RWPE2 (cell line): ENCODE results near the gene RHEB.

Experiments used
- ATAC-seq: fragments of 200-7000 bp; cut with Tn5 transposase; 3 replicates; pipeline ENCODE4 v1.9.1; 2021; ENCODE audit warnings: low read depth
- DNase-seq: peaks from one replicate; pipeline ENCODE4 v3.0.0-alpha.2; 2020; ENCODE audit warnings: low spot score
- H3K27ac ChIP-seq: fragments of 450-650 bp; 2 replicates; pipeline ENCODE4 v1.5.1; 2017; ENCODE audit warnings: mild to moderate bottlenecking; ENCODE audit not compliant: poor library complexity, severe bottlenecking
- H3K27me3 ChIP-seq: fragments of 250-450 bp; sonication (Bioruptor Pico); 2 replicates; pipeline ENCODE4 v1.5.1; 2021; ENCODE audit warnings: mild to moderate bottlenecking, moderate library complexity; ENCODE audit not compliant: insufficient read depth, poor library complexity, severe bottlenecking
- H3K36me3 ChIP-seq: fragments of 250-450 bp; sonication (Bioruptor Pico); 2 replicates; pipeline ENCODE4 v1.5.1; 2020; ENCODE audit warnings: low read depth, mild to moderate bottlenecking, moderate library complexity
- H3K4me1 ChIP-seq: fragments of 250-450 bp; sonication (Bioruptor Pico); 2 replicates; pipeline ENCODE4 v1.5.1; 2021; ENCODE audit warnings: mild to moderate bottlenecking, moderate library complexity; ENCODE audit not compliant: insufficient read depth, poor library complexity, severe bottlenecking
- H3K4me3 ChIP-seq: fragments of 250-450 bp; sonication (Bioruptor Pico); 2 replicates; pipeline ENCODE4 v1.5.1; 2021; ENCODE audit warnings: mild to moderate bottlenecking, moderate library complexity; ENCODE audit not compliant: severe bottlenecking
- H3K9me3 ChIP-seq: fragments of 250-450 bp; sonication (Bioruptor Pico); 2 replicates; pipeline ENCODE4 v1.5.1; 2021; ENCODE audit warnings: mild to moderate bottlenecking, moderate library complexity; ENCODE audit not compliant: severe bottlenecking
- CTCF ChIP-seq: fragments of 450-650 bp; IDR thresholded peaks from one replicate; pipeline ENCODE4 v1.5.1; 2017; ENCODE audit warnings: mild to moderate bottlenecking, moderate library complexity; ENCODE audit not compliant: poor library complexity, severe bottlenecking

RHEB gene

GRCh38 chr7:151518105-151518946 lies 1.4 kb downstream of the RHEB start:
- peak overlapping the region; percentile 91 for H3K27ac ChIP-seq
- DNase-seq: no peak
- H3K4me3 ChIP-seq: peak overlapping the region; percentile 100
- H3K36me3 ChIP-seq: peaks cover 8% of the 10 kb centered on the region
- H3K9me3 ChIP-seq: no peaks in the 10 kb centered on the region
- H3K4me1 ChIP-seq: no peaks in the 10 kb centered on the region
- peak; percentile 5; the same call in 1 of the 3 replicates for ATAC-seq
- TF ChIP-seq CTCF: no peak
- no peaks in the 10 kb centered on the region for H3K27me3 ChIP-seq

DNA sequence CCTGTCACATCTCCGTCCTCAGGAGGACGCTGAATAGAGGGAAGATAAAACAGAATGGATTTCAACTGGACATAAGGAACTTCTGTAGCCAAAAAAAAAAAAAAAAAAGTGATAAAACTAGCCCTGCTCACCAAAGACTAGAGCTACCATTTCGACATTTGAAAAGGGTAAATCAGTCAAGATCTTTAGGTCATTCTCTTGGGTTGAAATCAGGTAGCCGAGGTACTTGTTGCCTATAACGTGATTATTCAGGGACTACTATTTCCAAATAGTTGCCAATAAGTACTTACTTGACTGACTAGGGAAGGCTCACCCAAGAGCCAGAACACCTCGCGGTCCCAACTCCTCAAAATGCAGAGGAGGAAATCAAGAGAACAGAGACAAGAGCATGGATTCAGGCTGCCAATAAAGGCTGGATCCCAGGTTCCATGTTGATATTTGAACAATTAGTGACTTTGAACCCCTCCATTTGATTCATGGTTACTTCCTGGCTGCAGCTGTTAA lies 2.0 kb downstream of the RHEB start:
- H3K27ac ChIP-seq: peak overlapping the region; percentile 91
- ATAC-seq (no peak), DNase-seq (no peak)
- TF ChIP-seq CTCF: no peak
- H3K36me3 ChIP-seq: peaks cover 8% of the 10 kb centered on the region
- no peaks in the 10 kb centered on the region for H3K27me3 ChIP-seq
- H3K4me3 ChIP-seq: peak overlapping the region; percentile 100
- H3K9me3 ChIP-seq: no peaks in the 10 kb centered on the region
- H3K4me1 ChIP-seq: no peaks in the 10 kb centered on the region

DNA sequence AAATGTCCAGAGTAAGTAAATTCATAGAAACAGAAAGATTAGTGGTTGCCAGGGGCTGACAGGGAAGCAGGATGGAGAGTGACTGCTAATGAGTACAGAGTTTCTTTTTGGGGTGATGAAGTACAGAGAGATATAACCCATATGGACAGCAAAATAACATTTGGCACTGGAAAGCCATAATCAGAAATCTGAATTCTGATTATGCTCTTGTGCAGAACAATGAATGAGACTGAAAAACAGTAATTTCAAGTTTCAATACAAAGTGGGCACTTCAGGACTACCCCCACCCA lies 4.5 kb downstream of the RHEB start:
- no peak overlapping the region for H3K4me3 ChIP-seq
- H3K27me3 ChIP-seq: no peaks in the 10 kb centered on the region
- peaks cover 10% of the 10 kb centered on the region for H3K36me3 ChIP-seq
- no peak overlapping the region for H3K27ac ChIP-seq
- ATAC-seq: no peak
- no peak for DNase-seq
- no peaks in the 10 kb centered on the region for H3K9me3 ChIP-seq
- TF ChIP-seq CTCF: no peak
- H3K4me1 ChIP-seq: no peaks in the 10 kb centered on the region

DNA sequence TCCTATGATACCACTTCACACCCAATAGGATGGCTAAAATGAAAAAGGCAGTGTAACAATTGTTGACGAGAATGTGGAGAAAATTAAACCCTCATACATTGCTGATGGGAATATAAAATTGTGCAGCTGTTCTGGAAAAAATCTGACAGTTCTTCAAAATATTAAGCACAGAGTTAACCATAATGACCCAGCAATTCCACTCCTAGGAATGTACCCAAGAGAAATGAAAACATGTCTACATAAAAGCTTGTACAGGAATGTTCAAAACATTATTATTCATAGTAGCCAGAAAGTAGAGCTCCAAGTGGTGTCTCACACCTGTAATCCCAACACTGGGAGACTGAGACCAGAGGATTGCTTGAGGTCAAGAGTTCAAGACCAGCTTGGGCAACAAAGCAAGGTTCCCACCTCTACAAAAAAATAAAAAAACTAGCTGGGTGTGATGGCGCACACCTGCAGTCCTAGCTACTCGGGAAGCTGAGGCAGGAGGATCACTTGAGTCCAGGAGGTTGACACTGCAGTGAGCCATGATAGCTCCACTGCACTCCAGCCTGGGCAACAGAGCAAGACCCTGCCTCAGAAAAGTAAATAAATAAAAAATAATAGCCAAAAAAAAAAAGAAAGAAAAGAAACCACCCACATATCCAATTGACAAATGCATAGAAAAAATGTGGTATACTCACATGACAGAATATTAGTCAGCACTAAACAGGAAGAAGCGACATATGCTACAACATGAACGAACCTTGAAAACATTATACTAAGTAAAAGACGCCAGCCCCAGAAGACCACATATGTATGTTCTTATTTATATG lies 5.0 kb downstream of the RHEB start:
- peaks cover 10% of the 10 kb centered on the region for H3K36me3 ChIP-seq
- H3K27me3 ChIP-seq: no peaks in the 10 kb centered on the region
- no peak overlapping the region for H3K27ac ChIP-seq
- H3K4me3 ChIP-seq: no peak overlapping the region
- no peaks in the 10 kb centered on the region for H3K4me1 ChIP-seq
- DNase-seq (no peak), ATAC-seq (no peak)
- no peaks in the 10 kb centered on the region for H3K9me3 ChIP-seq
- TF ChIP-seq CTCF: no peak
